Ovary (tissue), 9 donors: Measurements from ENCODE around the gene ASPSCR1. TPM values are rescaled to one million over a fixed set of nuclear protein-coding genes. Genes with fewer than 3 reads are reported as not detected.

ENCODE experiments used
- DNase-seq, 5 donors: peaks; one replicate each; pipeline ENCODE4 v3.0.0-alpha.2; 2019 to 2020
- H3K27ac ChIP-seq, 2 donors: fragments of 200-600 bp; one replicate each; pipeline versions ENCODE4 v1.5.1 to v1.8.0; 2019 to 2022
- H3K27me3 ChIP-seq: fragments of 200-600 bp; one replicate; pipeline ENCODE4 v1.8.0; 2022
- H3K36me3 ChIP-seq: fragments of 200-600 bp; sonication (generic); one replicate; pipeline ENCODE4 v1.5.1; 2019
- H3K4me1 ChIP-seq: one replicate; pipeline ENCODE4 v1.8.1; 2013; ENCODE audit warnings: mild to moderate bottlenecking, moderate library complexity; ENCODE audit not compliant: insufficient read depth
- H3K4me3 ChIP-seq: fragments of 200-600 bp; sonication (generic); one replicate; pipeline ENCODE4 v1.5.1; 2017
- H3K9me3 ChIP-seq, 2 donors: fragments of 200-600 bp in 1 of 2; sonication (generic) in 1 of 2; one replicate each; pipeline versions ENCODE4 v1.5.1 to v1.8.1; 2013 to 2019; ENCODE audit warnings: mild to moderate bottlenecking in 1 of 2, moderate library complexity in 1 of 2
- EP300 ChIP-seq: sonication (generic); formaldehyde crosslinking; IDR thresholded peaks from one replicate; pipeline ENCODE4 v1.6.1; 2017; ENCODE audit warnings: antibody characterized with exemption
- POLR2A ChIP-seq: fragments of 450-650 bp; IDR thresholded peaks from one replicate; pipeline ENCODE4 v1.6.1; 2017; ENCODE audit warnings: antibody characterized with exemption, mild to moderate bottlenecking, moderate library complexity
- WGBS, 3 donors: extraction: QIAGEN DNeasy Blood & Tissue Kit in 1 of 3; methylation state at CpG; one replicate each; pipeline versions ENCODE4 v1.1.5 to v1.1.7; 2013 to 2017; 5-methylcytosine and 5-hydroxymethylcytosine counted together
- intact Hi-C, 4 donors: fragments of 100-400 bp; cut with DNase I; formaldehyde crosslinking; loops; one replicate each; pipeline versions ENCODE4 v1.11.0 to v1.15.1; 2022 to 2023
- polyA plus RNA-seq, 2 donors: library from polyadenylated mRNA; stranded (reverse); fragments of 200-250 nt in 1 of 2; fragments of 350-450 nt in 1 of 2; fragmentation: Illumina TruSeq in 1 of 2; extraction: RNeasy Lipid Tissue Mini Kit (QIAGEN cat#74804) in 1 of 2; gene quantifications; one replicate each; pipeline ENCODE4 v1.2.3, GENCODE V29; 2013 to 2014
- total RNA-seq, 7 donors: library from RNA; depleted of rRNA in 2 of 7; stranded (reverse); fragments of >200 nt in 2 of 7; fragmentation: NEBNext Ultra II Directional in 3 of 7; extraction: Animal tissue kit (Norgen Biotek cat#: 25700) in 3 of 7; gene quantifications; one replicate each; pipeline versions ENCODE4 v1.1.0 to v1.2.4, GENCODE V29; 2016 to 2023
- TF ChIP-seq, protein P1 (sequence below), 3 donors: fragments of 450-650 bp in 2 of 3; fragments of 200-600 bp in 1 of 3; IDR thresholded peaks; one replicate each; pipeline versions ENCODE4 v1.5.1 to v1.8.0; 2016 to 2022; ENCODE audit warnings: antibody characterized with exemption in 3 of 3, mild to moderate bottlenecking in 1 of 3
- donor health status: DM: no; HTN: no; CAD: no; lungs with moderate emphysema.
- donor health status: DM: no; HTN: no; CAD: no.
- donor health status: Bipolar disorder and iron deficiency.
- donor health status: DM: yes; HTN: yes; CAD: no.
- donor health status: DM: no; HTN: no; CAD: no.
- donor health status: DM: yes; HTN: yes; CAD: no.

The ASPSCR1 gene
- total and polyA plus RNA-seq, 9 donors: 1.6 to 39.9 (median 24.3) TPM

DNA sequence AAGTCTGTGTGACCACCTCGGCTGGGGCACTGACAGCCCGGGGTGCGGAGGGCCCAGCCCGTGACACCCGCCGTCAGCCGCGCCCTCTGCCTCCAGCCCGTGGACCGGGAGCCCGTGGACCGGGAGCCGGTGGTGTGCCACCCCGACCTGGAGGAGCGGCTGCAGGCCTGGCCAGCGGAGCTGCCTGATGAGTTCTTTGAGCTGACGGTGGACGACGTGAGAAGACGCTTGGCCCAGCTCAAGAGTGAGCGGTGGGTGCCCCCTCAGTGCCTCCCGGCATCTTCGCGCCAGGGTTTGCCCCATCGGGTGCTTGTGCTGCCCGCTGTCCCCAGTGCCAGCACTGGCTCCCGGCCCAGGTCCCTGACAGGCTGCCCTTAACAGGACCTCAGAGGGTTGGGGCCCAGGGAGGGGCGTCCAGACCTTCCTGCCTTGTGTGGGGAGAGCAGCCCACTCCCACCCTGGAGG, 31.5 kb downstream of the ASPSCR1 start:
- no peak for DNase-seq
- H3K9me3 ChIP-seq: no peaks in the 10 kb centered on the region
- TF ChIP-seq, protein P1, sequence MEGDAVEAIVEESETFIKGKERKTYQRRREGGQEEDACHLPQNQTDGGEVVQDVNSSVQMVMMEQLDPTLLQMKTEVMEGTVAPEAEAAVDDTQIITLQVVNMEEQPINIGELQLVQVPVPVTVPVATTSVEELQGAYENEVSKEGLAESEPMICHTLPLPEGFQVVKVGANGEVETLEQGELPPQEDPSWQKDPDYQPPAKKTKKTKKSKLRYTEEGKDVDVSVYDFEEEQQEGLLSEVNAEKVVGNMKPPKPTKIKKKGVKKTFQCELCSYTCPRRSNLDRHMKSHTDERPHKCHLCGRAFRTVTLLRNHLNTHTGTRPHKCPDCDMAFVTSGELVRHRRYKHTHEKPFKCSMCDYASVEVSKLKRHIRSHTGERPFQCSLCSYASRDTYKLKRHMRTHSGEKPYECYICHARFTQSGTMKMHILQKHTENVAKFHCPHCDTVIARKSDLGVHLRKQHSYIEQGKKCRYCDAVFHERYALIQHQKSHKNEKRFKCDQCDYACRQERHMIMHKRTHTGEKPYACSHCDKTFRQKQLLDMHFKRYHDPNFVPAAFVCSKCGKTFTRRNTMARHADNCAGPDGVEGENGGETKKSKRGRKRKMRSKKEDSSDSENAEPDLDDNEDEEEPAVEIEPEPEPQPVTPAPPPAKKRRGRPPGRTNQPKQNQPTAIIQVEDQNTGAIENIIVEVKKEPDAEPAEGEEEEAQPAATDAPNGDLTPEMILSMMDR (IDR thresholded peaks at IDR 0.05): no peak
- TF ChIP-seq EP300 (no peak), POLR2A (no peak)
- no peaks in the 10 kb centered on the region for H3K36me3 ChIP-seq
- H3K27me3 ChIP-seq: no peaks in the 10 kb centered on the region
- peaks cover 1% of the 10 kb centered on the region for H3K4me1 ChIP-seq
- WGBS, 3 donors: 90 to 96% (median 91%) methylated on average over 27 to 28 of the region's 28 CpGs
- no peak overlapping the region for H3K4me3 ChIP-seq
- no peak overlapping the region for H3K27ac ChIP-seq
- intact Hi-C loops: no loop called here

DNA sequence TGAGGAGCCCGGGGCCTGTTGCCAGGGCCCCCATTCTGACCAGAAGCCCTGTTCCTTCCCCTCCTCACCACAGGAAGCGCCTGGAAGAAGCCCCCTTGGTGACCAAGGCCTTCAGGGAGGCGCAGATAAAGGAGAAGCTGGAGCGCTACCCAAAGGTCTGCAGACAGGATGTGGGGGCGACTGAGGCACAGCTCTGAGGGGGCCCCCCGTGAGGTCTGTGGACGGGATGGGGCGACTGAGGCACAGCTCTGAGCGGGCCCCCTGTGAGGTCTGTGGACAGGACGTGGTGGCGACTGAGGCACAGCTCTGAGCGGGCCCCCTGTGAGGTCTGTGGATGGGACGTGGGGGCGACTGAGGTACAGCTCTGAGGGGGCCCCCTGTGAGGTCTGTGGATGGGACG, 32.0 kb downstream of the ASPSCR1 start:
- TF ChIP-seq, protein P1 (IDR thresholded peaks at IDR 0.05): no peak
- TF ChIP-seq POLR2A (no peak), EP300 (no peak)
- Histone ChIP-seq H3K4me1 (no peaks in the 10 kb centered on the region), H3K36me3 (no peaks in the 10 kb centered on the region), H3K4me3 (no peak overlapping the region), H3K27ac (no peak overlapping the region), H3K9me3 (no peaks in the 10 kb centered on the region), H3K27me3 (no peaks in the 10 kb centered on the region)
- 88 to 91% (median 91%) methylated on average over 15 of the region's 15 CpGs for WGBS, 3 donors
- no peak for DNase-seq
- intact Hi-C loops: no loop called here

DNA sequence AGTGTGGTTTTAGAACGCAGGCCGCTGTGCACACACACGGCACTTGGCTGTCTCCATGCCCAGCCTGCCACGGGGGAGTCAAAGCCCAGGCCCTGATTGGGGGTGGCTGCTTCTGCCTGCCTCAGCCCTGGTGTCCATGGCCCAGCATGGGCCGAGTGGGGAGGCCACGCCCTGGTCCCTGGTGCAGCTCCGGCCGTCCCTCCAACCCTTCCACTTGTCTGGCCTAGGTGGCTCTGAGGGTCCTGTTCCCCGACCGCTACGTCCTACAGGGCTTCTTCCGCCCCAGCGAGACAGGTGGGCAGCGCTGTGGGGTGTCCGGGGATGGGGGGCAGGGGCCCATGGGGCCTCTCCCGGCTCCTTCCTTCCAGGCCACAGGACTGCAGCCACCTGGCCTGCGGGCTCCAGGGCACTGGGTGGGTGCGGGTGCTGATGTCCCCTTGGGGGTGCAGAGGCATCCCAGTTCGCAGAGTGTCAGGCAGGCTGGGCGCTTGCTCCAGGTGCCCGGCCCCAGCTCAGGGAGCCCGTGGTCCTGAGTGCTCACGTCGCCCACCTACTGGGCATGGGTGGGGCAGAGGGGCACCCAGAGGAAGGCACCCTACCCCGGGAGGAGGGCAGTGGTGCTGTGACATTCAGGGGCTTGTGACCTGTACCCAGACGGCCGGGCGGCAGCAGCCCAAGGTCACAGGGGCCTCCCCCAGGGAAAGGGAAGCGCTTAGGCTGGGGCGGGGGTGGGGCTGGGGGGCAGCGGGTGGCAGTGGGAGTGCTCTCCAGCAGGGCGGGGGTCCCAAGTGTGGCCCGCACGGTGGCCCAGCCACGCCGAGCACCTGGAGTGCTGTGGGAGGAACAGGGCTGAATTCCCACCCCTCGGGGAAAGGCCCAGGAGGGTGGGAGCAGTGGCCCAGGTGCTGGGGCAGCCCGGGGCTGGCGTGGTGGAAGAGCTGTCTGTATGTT, 33.4 kb downstream of the ASPSCR1 start:
- Histone ChIP-seq H3K27ac (no peak overlapping the region), H3K4me1 (no peaks in the 10 kb centered on the region), H3K9me3 (no peaks in the 10 kb centered on the region), H3K36me3 (no peaks in the 10 kb centered on the region), H3K4me3 (no peak overlapping the region), H3K27me3 (no peaks in the 10 kb centered on the region)
- intact Hi-C loops: no loop called here
- 90 to 91% (median 91%) methylated on average over 32 to 39 of the region's 39 CpGs for WGBS, 3 donors
- DNase-seq: no peak
- TF ChIP-seq EP300 (no peak), POLR2A (no peak)
- TF ChIP-seq, protein P1 (IDR thresholded peaks at IDR 0.05): no peak

DNA sequence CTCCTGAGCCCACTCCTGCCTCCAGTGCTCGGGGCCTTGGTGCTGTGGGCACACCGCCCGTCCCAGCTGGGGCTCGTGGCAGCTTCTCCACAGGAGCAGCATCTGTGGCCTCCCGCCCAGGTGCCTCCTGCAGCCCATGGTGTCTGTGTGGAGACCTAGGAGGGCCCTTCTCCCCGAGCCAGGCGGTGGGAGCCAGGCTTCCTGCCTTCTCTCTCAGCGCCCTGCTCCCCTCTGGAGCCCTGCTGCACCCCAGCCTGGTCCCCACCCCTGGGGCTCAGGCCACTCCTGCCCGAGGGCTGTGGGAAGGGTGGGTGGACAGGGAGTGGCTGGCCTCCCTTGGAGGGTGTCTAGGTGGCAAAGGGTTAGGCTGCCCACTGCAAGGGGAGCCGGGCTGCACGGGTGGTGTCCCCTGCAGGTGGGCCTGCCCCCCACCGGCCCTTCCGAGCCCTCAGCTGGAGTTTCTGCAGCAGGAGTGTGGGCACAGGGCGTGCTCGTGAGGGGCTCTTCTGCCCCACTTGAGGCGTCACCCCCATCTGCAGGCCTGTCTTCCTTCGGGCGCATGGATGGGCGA, 34.3 kb downstream of the ASPSCR1 start:
- DNase-seq: no peak
- Histone ChIP-seq H3K36me3 (no peaks in the 10 kb centered on the region), H3K4me3 (no peak overlapping the region), H3K9me3 (no peaks in the 10 kb centered on the region), H3K27me3 (no peaks in the 10 kb centered on the region), H3K4me1 (no peaks in the 10 kb centered on the region), H3K27ac (no peak overlapping the region)
- intact Hi-C loops: no loop called here
- TF ChIP-seq POLR2A: no peak
- TF ChIP-seq, protein P1 (IDR thresholded peaks at IDR 0.05): no peak
- 94 to 96% (median 94%) methylated on average over 19 of the region's 19 CpGs for WGBS, 3 donors
